CD14-positive monocyte (primary cell): ENCODE results near the gene DNAJA4. TPM values are rescaled to one million over a fixed set of nuclear protein-coding genes. Genes with fewer than 3 reads are reported as not detected.

Experiments
- DNase-seq, 3 donors: peaks; one replicate each; pipeline ENCODE4 v3.0.0-alpha.2; 2011 to 2022
- H2AFZ ChIP-seq: 2 replicates; pipeline ENCODE4 v1.6.0; 2012; ENCODE audit warnings: mild to moderate bottlenecking, low read depth, low read length, inconsistent platforms; ENCODE audit not compliant: insufficient read depth, poor library complexity, severe bottlenecking
- H3K27ac ChIP-seq, 2 donors: 1 replicate in 1 of 2; 2 replicates in 1 of 2; pipeline ENCODE4 v1.5.1; 2012 to 2013; ENCODE audit warnings: low read length in 2 of 2, control low read depth in 1 of 2, inconsistent platforms in 1 of 2, low read depth in 1 of 2, mild to moderate bottlenecking in 1 of 2
- H3K27me3 ChIP-seq, 2 donors: one replicate each; pipeline versions ENCODE4 v1.6.0 to v1.6.1; 2011 to 2013; ENCODE audit warnings: low read length in 2 of 2; ENCODE audit not compliant: control insufficient read depth in 2 of 2, insufficient read depth in 2 of 2
- H3K36me3 ChIP-seq, 2 donors: replicated peaks in 1 of 2; 1 replicate in 1 of 2; 2 replicates in 1 of 2; pipeline versions ENCODE4 v1.5.1 to v1.6.1; 2012 to 2013; ENCODE audit warnings: low read length in 2 of 2, control low read depth in 1 of 2, inconsistent platforms in 1 of 2, mild to moderate bottlenecking in 1 of 2; ENCODE audit not compliant: insufficient read depth in 2 of 2, control insufficient read depth in 1 of 2
- H3K4me1 ChIP-seq, 2 donors: 1 replicate in 1 of 2; 2 replicates in 1 of 2; pipeline versions ENCODE4 v1.5.1 to v1.6.1; 2012 to 2013; ENCODE audit warnings: low read length in 2 of 2, control low read depth in 1 of 2, inconsistent platforms in 1 of 2, mild to moderate bottlenecking in 1 of 2, moderate library complexity in 1 of 2; ENCODE audit not compliant: insufficient read depth in 2 of 2, control insufficient read depth in 1 of 2
- H3K4me2 ChIP-seq: replicated peaks from 2 replicates; pipeline ENCODE3; 2012; ENCODE audit warnings: low read length, moderate library complexity, mild to moderate bottlenecking; ENCODE audit not compliant: poor library complexity, severe bottlenecking; ENCODE audit errors: extremely low read depth
- H3K4me3 ChIP-seq, 3 experiments: fragments of 200-600 bp in 1 of 3; sonication (generic) in 1 of 3; replicated peaks in 1 of 3; 1 replicate in 2 of 3; 2 replicates in 1 of 3; pipeline ENCODE4 v1.5.1; 2011 to 2013; ENCODE audit warnings: low read length in 3 of 3, mild to moderate bottlenecking in 3 of 3, control low read depth in 2 of 3, low read depth in 2 of 3, inconsistent platforms in 1 of 3, moderate library complexity in 1 of 3
- H3K79me2 ChIP-seq: 2 replicates; pipeline ENCODE4 v1.6.0; 2012; ENCODE audit warnings: mild to moderate bottlenecking, control low read depth, inconsistent platforms, low read length, moderate library complexity; ENCODE audit not compliant: insufficient read depth
- H3K9ac ChIP-seq: 2 replicates; pipeline ENCODE4 v1.6.0; 2017; ENCODE audit warnings: low read length, mild to moderate bottlenecking; ENCODE audit not compliant: insufficient read depth, poor library complexity, severe bottlenecking
- H3K9me3 ChIP-seq, 2 donors: replicated peaks in 1 of 2; 1 replicate in 1 of 2; 2 replicates in 1 of 2; pipeline versions ENCODE4 v1.5.1 to v1.6.1; 2012 to 2013; ENCODE audit warnings: low read length in 2 of 2, control low read depth in 1 of 2; ENCODE audit not compliant: control insufficient read depth in 1 of 2, insufficient read depth in 1 of 2
- H4K20me1 ChIP-seq: 2 replicates; pipeline ENCODE4 v1.6.0; 2012; ENCODE audit warnings: mild to moderate bottlenecking, low read length, control low read depth, moderate library complexity; ENCODE audit not compliant: insufficient read depth
- H3K27ac Mint-ChIP-seq, 7 donors: one replicate each; pipeline ENCODE4 v1.8.0; 2020; ENCODE audit warnings: mild to moderate bottlenecking in 7 of 7, mixed read lengths in 7 of 7, moderate library complexity in 6 of 7, inconsistent platforms in 2 of 7
- H3K27me3 Mint-ChIP-seq, 3 donors: one replicate each; pipeline ENCODE4 v1.8.0; 2021 to 2022; ENCODE audit warnings: low read depth in 3 of 3, mild to moderate bottlenecking in 3 of 3, mixed read lengths in 3 of 3, moderate library complexity in 3 of 3, inconsistent platforms in 1 of 3
- H3K36me3 Mint-ChIP-seq, 2 donors: one replicate each; pipeline ENCODE4 v1.8.0; 2020; ENCODE audit warnings: mixed read lengths in 2 of 2, inconsistent platforms in 1 of 2, mild to moderate bottlenecking in 1 of 2
- H3K4me1 Mint-ChIP-seq: one replicate; pipeline ENCODE4 v1.8.0; 2020; ENCODE audit warnings: mild to moderate bottlenecking, mixed read lengths
- H3K4me3 Mint-ChIP-seq, 2 donors: one replicate each; pipeline ENCODE4 v1.8.0; 2020; ENCODE audit warnings: mild to moderate bottlenecking in 2 of 2, mixed read lengths in 2 of 2, moderate library complexity in 1 of 2
- H3K9me3 Mint-ChIP-seq, 7 donors: one replicate each; pipeline ENCODE4 v1.8.0; 2020 to 2022; ENCODE audit warnings: mixed read lengths in 7 of 7, mild to moderate bottlenecking in 6 of 7, moderate library complexity in 6 of 7, inconsistent platforms in 2 of 7
- WGBS: methylation state at CpG from one replicate; pipeline ENCODE4 v1.1.5; 2013; ENCODE audit warnings: missing lambda C conversion rate; ENCODE audit not compliant: insufficient coverage; 5-methylcytosine and 5-hydroxymethylcytosine counted together
- intact Hi-C, 2 donors: fragments of 100-400 bp; cut with micrococcal nuclease; formaldehyde crosslinking; loops; one replicate each; pipeline versions ENCODE4 v1.15.0 to v1.15.1; 2023
- polyA plus RNA-seq, 3 donors: library from polyadenylated mRNA; depleted of rRNA in 1 of 3; unstranded in 2 of 3; stranded (reverse) in 1 of 3; fragments of 300-500 nt in 2 of 3; fragments of >200 nt in 1 of 3; fragmentation: Illumina TruSeq in 2 of 3; gene quantifications; 1 replicate in 2 of 3; 2 replicates in 1 of 3; pipeline ENCODE4 v1.2.3, GENCODE V29; 2012 to 2021
- TF ChIP-seq, protein P1 (sequence below): fragments of 200-600 bp; IDR thresholded peaks from one replicate; pipeline ENCODE4 v1.8.0; 2022; ENCODE audit warnings: antibody characterized with exemption, mild to moderate bottlenecking

Gene DNAJA4
- polyA plus RNA-seq, 3 donors = 2.4 to 20.9 (median 2.5) TPM

DNA sequence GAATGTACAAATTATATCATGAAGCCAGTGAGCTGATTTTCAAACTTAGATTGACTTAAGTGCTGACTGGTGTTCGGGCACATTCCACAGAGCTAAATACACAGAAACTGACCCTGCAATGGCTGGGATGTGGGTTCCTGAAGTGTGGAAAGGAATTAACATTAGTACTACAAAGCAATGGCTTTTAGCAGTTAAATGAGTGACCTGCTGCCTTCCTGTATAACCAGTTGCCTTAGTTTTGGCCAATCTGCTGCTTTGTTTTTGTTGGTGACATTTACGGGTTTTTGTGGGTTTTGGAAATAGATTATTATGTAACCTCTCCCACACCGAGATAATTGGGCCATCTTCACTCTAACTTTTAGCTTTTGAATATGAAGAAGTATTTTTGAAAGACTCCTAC is 37.5 kb downstream of the DNAJA4 start:
- WGBS = no CpG with 5 or more reads among the region's 3 CpGs
- intact Hi-C loops = loop anchor here in 1 of 2 donors (5.0 to 10.0 kb wide), 2 partner anchors 135 to 573 kb away; partner anchors contain the start of genes IREB2 and MORF4L1
- peak overlapping the region; percentile 77 to 97 (median 95) for H3K27ac Mint-ChIP-seq
- no peaks in the 10 kb centered on the region for H4K20me1 ChIP-seq
- no peak overlapping the region for H3K4me3 Mint-ChIP-seq
- peaks cover 53 to 61% of the 10 kb centered on the region in 2 donors for H3K4me1 ChIP-seq
- peak; percentile 20 to 55 (median 51) for DNase-seq
- no peaks in the 10 kb centered on the region for H3K36me3 ChIP-seq
- H3K9ac ChIP-seq = no peak overlapping the region
- peaks cover 0 to 2% (median 0%) of the 10 kb centered on the region in 3 donors for H3K27me3 Mint-ChIP-seq
- peaks cover 0 to 6% of the 10 kb centered on the region in 2 donors for H3K9me3 ChIP-seq
- no peaks in the 10 kb centered on the region for H3K36me3 Mint-ChIP-seq
- peak overlapping the region; percentile 20 for H3K4me2 ChIP-seq
- H3K27me3 ChIP-seq = no peaks in the 10 kb centered on the region
- H3K4me1 Mint-ChIP-seq = peaks cover 51% of the 10 kb centered on the region
- peaks cover 0 to 5% (median 0%) of the 10 kb centered on the region in 7 donors for H3K9me3 Mint-ChIP-seq
- peak overlapping the region; percentile 82 to 89 for H3K27ac ChIP-seq
- peak overlapping the region in 1 of 3 experiments; percentile 34 for H3K4me3 ChIP-seq
- peaks cover 23% of the 10 kb centered on the region for H3K79me2 ChIP-seq
- TF ChIP-seq, protein P1, sequence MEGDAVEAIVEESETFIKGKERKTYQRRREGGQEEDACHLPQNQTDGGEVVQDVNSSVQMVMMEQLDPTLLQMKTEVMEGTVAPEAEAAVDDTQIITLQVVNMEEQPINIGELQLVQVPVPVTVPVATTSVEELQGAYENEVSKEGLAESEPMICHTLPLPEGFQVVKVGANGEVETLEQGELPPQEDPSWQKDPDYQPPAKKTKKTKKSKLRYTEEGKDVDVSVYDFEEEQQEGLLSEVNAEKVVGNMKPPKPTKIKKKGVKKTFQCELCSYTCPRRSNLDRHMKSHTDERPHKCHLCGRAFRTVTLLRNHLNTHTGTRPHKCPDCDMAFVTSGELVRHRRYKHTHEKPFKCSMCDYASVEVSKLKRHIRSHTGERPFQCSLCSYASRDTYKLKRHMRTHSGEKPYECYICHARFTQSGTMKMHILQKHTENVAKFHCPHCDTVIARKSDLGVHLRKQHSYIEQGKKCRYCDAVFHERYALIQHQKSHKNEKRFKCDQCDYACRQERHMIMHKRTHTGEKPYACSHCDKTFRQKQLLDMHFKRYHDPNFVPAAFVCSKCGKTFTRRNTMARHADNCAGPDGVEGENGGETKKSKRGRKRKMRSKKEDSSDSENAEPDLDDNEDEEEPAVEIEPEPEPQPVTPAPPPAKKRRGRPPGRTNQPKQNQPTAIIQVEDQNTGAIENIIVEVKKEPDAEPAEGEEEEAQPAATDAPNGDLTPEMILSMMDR = no peak
- peak overlapping the region; percentile 52 for H2AFZ ChIP-seq

DNA sequence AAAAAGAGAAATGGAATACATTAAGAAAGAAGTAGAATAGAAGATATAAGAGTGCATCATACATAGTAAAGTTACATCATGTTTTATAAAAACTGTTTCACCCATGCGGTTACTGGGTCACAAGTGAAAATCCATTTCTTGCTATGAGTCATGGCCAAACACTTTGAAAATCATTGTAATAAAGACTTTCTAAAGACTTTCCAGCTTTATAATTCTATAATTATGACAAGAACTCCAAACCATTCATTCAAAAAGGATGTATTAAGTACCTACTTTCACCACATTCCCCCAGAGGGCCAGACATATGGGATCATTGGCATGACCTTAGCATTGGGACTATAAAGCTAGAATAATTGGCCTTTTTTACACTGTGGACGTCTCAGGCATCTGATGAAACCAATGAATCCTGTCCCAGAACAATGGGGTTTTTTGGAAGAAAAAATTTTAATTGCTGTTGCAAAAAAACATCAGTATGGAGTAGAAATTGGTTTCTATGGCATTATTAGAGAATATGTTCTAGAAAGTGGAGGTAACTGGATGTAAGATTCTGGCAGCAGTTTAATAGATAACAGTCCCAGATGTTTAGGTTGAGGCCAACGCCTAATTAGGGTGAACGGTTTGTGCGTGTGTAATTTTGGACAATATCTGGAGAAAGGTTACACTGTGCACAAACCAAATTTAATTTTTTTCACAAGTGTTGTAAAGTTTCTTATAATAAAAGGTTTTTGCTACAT is 38.4 kb downstream of the DNAJA4 start:
- Histone ChIP-seq H3K4me3 (no peak overlapping the region), H3K4me1 (peaks cover 62 to 69% of the 10 kb centered on the region in 2 donors), H3K4me2 (no peak overlapping the region), H3K9ac (no peak overlapping the region), H3K79me2 (peaks cover 13% of the 10 kb centered on the region), H3K9me3 (peaks cover 0 to 6% of the 10 kb centered on the region in 2 donors), H3K27me3 (no peaks in the 10 kb centered on the region), H2AFZ (no peak overlapping the region), H3K36me3 (no peaks in the 10 kb centered on the region), H3K27ac (peak overlapping the region in 1 of 2 donors; percentile 82), H4K20me1 (no peaks in the 10 kb centered on the region)
- Mint-ChIP-seq H3K4me3 (no peak overlapping the region), H3K27ac (peak overlapping the region; percentile 82 to 95 (median 90)), H3K27me3 (peaks cover 0 to 2% (median 0%) of the 10 kb centered on the region in 3 donors), H3K9me3 (peaks cover 0 to 5% (median 0%) of the 10 kb centered on the region in 7 donors), H3K4me1 (peaks cover 57% of the 10 kb centered on the region), H3K36me3 (no peaks in the 10 kb centered on the region)
- TF ChIP-seq, protein P1 = no peak
- intact Hi-C loops = loop anchor here in 1 of 2 donors (5.0 to 10.0 kb wide), 2 partner anchors 135 to 572 kb away; partner anchors contain the start of genes IREB2 and MORF4L1
- DNase-seq = peak; percentile 57 to 82 (median 58)
- WGBS = no CpG with 5 or more reads among the region's 5 CpGs
